Retina (tissue), 1 donor: ENCODE results near the gene WDR53.
"Not testable (repeated sequence)": the region's sequence is repeated elsewhere in the genome, so short reads cannot be mapped to it uniquely, and the experiment has no call there.

Experiments
- DNase-seq: peaks from one replicate; pipeline ENCODE4 v3.0.0-alpha.2; 2016

The WDR53 gene

DNA sequence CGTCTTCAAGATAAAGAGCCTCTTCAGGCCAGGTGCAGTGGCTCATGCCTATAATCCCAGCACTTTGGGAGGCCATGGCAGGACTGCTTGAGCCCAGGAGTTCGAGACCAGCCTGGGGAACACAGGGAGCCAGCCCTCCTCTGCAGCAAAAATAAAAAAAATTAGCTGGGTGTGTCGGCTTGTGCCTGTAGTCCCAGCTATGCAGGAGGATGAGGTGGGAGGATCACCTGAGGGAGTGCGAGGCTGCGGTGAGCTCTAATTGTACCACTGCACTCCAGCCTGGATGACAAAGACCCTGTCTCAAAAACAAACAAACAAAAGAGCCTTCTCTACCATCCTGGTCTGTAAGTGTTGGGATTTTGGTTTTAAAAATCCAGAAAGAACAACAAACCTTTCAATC lies 11.1 kb downstream of the WDR53 start:
- no peak for DNase-seq

DNA sequence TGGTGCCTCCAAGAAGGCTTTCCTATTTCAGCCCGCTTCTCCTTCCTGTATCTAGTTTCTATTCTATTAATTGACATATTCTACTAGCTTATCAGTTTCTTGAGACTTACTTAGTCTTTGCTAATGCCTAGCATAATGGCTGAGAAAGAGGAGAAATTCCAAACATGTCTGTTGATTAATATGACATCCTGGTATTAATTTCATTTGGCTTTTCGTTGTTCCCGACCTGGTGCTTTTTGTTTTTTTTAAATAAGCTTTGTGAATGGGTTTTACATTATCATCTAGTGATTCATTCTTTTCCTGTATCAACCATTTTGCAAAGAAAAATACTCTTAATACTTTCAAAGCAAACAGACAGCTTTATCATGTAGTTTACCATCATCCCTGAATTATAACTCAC lies 13.1 kb downstream of the WDR53 start:
- DNase-seq, result no peak

DNA sequence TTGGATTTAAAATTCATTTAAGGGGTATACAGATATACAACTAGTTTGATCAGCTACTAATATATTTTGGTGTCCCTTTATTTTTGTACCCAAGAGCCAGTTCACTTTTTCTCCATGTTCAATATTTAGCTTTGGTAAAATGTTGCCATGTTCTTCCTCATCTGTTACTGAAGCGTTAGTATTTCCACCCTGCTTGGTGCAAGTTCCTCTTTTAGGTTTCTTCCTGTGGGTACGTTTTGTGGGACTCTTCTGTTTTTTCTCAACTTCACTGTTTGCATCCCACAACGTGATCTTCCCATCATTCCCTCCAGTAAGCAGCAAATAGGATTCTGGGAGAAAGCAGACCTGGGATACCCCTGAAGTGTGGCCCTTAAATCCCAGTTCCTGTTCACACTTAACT lies 14.1 kb downstream of the WDR53 start:
- no peak for DNase-seq

DNA sequence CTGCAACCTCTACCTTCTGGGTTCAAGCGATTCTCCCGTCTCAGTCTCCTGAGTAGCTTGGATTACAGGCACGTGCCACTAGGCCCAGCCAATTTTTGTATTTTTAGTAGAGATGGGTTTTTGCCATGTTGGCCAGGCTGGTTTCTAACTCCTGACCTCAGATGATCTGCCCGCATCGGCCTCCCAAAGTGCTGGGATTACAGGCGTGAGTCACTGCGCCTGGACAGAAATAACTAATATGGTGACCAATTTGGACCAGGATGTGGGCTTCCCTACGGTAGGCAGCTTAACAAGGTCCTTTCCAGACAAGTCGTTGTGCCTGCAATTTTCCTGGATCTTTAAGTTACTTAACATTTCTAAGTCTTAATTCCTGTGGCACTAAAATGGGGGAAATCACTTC lies 14.8 kb downstream of the WDR53 start:
- no peak for DNase-seq

DNA sequence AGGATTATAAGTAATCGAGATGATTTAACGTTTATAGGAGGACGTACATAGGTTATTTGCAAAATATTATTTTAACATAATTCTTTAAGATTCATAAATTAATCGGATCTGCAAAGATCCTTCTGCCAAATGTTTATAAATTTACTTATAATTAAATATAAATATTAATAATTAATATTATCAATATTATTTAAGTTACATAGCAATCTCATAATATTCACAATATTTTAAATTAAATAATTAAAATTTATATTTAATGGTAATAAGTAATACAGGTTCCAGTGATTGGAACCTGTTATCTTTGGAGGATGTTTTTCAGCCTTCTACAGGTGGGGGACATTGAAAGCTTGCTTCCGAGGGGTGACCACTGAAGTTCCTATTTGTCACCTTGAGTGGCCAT lies 16.1 kb downstream of the WDR53 start:
- no peak for DNase-seq

DNA sequence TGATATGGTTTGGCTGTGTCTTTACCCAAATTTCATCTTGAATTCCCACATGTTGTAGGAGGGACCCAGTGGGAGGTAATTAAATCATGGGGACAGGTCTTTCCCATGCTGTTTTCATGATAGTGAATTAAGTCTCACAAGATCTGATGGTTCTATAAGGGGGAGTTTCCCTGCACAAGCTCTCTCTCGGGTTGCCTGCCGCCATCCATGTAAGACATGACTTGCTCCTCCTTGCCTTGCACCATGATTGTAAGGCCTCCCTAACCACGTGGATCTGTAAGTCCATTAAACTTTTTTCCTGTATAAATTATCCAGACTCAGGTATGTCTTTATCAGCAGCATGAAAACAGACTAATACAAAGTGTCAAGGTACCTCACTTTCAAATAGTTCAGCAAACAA lies 18.2 kb downstream of the WDR53 start:
- not testable (repeated sequence) for DNase-seq

DNA sequence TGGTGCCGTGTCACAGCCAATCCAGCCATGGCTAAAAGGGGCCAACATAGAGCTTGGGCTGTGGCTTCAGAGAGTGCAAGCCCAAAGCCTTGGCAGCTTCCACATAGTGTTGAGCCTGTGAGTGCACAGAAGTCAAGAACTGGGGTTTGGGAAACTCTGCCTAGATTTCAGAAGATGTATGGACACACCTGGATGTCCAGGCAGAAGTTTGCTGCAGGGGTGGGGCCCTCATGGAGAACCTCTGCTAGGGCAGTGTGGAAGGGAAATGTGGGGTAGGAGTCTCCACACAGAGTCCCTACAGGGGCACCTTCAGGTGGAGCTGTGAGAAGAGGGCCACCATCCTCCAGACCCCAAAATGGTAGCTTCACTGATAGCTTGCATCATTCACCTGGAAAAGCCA lies 19.0 kb downstream of the WDR53 start:
- DNase-seq, result not testable (repeated sequence)

DNA sequence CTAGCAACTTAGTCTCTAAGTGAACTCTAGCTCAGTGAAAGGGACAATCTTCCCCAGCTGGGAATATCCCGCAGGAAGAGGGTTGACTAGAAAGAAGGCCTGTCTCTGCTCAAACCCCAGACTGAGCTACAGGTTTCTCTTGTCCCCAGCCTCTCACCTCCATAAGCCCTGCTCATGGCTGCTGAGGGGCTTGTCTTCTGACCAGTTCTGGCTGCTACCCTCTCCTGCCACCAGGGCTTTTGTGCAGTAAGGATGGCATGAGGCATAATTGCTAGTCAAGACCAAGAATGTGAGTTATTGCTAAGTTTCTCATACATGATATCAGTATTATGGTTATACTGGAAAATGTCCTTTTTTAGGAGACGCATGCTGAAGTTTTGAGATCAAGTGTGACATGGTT lies 21.3 kb downstream of the WDR53 start:
- DNase-seq, result no peak

DNA sequence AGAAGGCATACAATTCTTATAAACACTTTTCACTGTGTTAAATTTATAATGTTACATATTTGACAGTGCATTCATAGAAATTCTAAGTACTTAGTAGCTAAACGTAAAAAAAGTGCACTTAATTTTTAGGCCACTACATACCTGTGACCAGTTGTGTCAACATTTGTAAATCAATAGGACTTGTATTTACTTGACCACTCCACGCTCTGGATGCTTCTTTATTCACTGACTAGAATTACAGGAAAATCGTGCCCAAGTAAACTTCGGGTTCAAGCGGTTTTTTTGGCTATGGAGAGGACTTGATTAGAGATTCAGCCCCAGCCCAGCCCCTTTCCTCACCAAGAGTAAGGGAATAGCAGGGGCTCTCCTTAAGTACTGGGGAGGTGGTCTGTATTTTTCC lies 21.8 kb downstream of the WDR53 start:
- no peak for DNase-seq

DNA sequence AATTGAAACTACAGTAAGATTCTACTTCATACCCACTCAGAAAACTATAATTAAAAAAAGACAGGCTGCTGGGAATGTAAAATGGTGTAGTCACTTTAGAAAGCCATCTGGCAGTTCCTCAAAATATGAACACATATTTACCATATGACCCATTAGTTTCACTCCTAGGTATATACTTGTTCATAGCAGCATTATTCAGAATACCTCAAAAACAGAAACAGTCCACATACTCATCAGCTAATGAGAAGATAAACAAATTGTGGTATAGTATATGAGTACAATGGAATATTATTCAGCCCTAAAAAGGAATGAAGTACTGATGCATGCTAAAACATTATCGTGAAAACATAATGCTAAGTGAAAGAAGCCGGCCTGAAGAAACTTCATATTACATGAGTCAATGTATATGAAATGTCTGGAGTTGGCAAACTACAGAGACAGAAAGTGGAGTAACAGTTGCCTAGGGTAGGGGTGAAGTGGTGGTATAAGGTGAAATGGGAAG lies 23.8 kb downstream of the WDR53 start:
- DNase-seq, result no peak

DNA sequence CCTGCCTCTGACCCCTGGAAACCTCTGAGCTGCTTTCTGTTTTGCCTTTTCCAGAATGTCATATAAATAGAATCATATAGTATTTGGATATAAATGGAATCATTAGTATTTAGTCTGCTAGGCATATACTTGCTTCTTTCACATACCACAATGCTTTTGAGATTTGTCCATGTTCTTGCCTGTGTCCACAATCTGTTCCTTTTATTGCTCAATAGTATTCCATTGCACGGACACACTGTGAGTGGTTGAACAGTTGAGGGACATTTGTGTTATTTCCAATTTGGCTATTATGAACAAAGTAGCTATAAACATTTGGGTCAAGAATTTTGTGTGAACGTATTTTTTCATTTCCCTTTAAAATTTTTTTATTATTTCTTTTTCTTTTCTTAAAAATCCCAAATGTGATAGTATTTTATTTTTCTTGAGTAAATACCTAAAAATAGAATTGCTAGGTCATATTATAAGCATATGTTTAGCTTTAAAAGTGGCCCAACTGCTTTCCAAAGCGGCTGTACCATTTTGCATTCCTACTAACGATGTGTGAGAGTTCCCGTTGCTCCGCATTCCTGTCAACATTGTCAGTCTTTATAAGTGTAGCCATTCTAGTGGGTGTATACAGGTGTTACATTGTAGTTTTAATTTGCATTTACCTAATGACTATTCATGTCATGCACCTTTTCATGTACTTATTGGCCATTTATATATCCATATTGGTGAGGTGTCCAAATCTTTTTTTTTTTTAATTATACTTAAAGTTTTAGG lies 26.5 kb downstream of the WDR53 start:
- DNase-seq, result no peak

DNA sequence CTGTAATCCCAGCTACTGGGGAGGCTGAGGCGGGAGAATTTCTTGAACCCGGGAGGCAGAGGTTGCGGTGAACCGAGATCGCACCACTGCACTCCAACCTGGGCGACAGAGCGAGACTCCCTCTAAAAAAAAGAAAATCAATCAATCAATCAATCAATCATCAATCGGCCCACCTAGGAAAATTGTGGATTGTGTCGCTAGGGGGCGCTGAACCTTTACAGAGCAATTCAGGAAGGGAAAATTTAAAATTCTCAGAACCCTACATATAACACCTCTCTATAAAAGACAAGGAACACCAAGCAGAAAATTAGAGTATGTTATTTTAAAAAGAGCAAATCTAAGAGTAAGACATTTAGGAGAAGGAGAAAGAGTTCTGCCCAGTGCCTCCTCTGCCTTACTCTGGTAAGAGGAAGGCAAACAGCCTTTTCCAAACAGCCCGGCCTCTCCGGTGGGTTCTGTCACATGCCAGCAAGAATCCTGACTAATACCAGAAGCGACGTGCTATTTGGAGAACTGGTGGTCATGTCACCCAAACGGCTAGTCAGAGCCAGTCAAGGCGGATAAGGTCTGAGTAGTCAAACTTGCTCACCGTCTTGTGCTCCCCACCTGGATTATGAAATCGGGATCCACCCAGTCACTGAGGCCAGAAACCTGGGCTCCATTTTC lies 30.9 kb downstream of the WDR53 start:
- DNase-seq, result peak; percentile 26

DNA sequence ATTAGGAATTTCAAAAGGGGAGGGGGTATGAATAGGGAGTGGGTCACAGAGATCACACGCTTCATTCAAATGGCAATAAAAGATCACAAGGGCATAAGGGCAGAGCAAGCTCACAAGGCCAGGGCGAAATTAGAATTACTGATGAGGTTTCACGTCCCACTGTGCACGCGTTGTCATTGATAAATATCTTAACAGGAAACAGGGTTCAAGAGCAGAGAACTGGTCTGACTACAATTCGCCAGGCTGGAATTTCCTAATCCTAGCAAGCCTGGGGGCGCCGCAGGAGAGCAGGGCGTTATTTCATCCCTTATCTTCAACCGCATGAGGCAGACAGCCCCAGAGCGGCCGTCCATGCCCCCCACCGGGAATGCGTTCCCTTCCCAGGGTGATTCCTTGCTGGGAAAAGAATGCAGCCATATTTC lies 35.1 kb downstream of the WDR53 start:
- DNase-seq, result no peak

DNA sequence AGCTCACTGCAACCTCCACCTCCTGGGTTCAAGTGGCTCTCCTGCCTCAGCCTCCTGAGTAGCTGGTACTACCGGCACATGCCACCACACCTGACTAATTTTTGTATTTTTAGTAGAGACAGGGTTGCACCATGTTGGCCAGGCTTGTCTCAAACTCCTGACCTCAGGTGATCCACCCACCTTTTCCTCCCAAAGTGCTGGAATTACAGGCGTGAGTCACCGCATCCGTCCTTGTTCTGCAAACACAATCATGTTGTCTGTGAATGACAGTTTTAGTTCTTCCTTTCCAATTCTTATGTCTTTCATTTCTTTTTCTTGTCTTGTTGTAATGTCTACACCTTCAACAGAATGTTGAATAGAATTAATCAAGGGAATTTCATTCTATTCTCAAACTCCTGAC lies 36.9 kb downstream of the WDR53 start:
- DNase-seq, result no peak

DNA sequence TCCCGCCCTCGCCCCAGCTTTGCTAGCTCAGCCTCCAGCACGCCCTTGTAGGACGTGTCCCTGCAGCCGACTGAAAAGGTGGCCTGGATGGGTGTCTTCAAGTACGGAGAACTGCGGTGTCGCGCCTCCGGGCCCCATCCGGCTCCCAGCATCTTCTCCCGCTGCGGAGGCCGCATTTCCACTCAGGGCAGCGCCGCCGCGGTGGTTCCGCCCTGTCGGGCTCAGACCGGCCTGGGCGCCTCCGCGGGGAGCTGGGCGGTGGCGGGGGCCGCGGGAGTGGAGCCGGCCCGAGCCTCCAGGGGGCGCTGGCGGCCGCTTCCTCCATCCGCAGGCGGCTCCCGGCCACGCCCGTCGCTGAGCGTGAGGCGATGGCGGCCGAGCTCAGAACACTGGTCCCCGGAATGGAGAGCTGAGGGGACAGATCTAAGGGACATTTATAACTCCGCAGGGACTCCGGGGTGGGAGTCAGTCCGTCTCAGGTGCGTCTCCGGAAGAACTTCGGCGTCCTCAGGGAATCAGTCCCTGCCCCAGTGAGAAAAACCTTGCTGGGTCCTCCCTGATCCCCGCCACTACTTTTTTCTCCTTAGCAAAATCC lies 39.6 kb downstream of the WDR53 start:
- DNase-seq, result peak; percentile 92

DNA sequence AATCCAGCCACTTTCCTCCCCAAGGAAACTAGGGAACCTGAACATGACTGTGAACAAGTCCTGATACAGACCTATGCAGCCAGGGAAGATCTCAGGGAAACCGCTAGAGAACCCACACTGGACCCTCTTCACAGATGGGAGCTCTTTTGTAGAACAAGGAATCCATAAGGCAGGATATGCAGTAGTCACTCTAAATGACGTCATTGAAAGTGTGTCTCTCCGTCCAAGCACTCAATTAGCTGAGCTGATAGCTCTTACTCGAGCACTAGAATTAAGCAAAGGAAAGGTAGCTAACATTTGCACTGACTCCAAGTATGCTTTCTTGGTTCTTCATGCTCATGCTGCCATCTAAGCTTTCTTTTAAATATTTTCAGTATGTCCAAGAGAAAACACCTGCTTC lies 43.2 kb downstream of the WDR53 start:
- no peak for DNase-seq

DNA sequence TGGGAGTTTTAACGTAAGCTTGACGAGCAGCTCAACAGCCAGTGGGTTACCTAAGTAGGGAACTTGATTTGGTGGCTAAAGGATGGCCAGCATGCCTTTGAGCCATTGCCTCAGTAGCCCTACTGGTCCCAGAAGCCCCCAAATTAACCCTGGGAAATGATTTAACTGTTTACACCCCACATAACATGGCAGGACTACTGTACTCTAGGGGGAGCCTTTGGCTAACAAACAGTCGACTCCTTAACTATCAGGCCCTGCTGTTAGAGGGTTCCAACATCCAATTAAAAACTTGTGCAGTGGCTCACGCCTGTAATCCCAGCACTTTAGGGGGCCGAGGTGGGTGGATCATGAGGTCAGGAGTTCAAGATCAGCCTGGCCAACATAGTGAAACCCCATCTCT lies 43.8 kb downstream of the WDR53 start:
- no peak for DNase-seq

DNA sequence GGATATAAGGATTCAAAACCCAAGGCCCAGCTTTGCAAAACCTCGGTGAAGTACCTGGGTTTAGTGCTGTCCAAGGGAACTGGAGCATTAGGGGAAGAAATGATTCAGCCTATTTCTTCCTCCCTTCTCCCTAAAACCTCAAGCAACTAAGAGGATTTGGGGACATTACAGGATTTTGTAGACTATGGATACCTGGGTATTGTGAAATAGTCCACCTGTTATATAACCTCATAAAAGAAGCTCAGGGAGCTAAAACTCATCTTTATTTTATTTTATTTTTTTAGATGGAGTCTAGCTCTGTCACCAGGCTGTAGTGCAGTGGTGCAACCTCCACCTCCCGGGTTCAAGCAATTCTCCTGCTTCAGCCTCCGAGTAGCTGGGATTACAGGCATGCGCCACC lies 44.5 kb downstream of the WDR53 start:
- DNase-seq, result no peak

DNA sequence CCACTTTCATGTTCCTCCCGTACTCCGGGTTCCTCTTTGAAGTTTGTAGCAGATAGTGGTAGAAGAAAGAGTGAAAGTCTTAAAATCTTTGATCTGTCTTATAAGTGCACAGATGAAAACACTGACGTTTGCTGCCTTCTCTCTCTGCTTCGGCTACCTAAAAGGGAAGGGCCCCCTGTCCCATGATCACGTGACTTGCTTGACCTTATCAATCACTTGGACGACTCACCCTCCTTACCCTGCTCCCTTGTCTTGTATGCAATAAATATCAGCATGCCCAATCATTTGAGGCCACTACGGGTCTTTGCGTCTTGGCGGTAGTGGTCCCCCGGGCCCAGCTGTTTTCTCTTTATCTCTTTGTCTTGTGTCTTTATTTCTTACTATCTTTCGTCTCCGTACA lies 47.1 kb downstream of the WDR53 start:
- DNase-seq, result not testable (repeated sequence)

DNA sequence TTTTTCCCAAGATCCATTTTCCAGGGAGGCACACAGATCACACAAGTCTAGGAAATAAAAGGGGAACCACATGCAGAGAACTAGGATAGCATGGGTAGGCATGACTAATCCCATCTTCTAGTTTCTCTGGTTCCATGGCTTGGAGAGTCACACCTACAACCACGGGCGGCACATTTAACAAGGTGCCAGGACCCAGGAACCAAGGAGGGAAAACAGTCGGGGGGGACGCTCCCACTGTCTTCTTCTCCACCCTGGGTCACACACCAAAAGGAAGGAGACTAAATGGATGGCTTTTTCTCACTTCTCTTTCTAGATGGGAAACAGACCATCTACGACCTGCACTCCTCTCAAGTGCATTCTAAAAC lies 48.7 kb downstream of the WDR53 start:
- no peak for DNase-seq

DNA sequence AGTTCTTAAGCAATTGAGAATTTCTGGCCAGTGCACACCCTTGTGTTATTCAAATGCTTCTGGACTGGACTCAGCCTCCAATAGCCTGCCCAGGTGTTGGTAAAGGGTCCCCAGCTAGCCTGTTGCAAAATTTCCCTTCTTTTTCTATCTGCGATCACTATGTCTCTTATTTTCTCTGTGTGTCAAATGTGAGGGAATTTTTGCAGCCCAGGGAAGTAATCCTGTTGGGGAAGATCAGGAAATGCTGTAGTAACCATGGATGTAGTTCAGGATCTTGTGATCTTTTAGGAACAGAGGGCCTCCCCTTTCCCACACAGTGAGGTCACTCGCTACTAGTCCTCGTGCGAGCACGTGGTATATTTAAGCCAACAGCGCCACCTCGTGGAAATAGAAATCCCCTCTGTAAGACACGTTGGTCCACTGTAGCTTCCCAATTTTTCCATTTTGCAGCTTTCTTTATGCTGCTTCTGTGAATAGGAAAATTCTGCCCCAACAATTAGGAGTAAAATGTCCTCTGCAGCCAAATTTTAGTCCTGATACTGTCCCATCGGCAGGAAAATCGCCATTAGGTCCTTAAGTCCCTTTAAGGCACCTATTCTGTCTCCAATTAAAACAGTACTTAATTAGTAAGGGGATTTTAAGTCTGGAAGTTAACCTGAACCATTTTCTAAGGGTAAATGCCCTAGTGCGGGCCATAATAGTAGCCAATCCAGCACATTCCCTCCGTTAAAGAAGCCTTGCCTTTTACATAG lies 49.2 kb downstream of the WDR53 start:
- DNase-seq, result no peak

DNA sequence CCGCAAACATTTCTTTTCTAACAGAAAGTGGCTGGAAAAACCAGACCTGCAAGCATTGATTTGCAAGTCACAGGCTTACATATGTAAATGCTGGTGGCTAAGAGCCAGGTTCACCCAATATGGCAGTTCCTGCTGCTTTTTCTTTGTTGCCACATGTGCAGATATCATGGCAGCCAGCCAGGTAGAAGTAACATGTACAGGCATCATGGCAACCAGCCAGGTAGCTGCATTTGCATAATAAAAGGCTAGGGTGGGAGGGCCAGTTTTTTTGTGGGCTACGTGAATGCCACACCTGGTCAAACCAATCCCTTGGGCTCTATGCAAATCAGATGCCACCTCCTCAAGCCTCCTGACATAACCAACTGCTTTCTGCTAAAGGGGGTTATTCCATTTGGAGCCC lies 50.4 kb downstream of the WDR53 start:
- no peak for DNase-seq

DNA sequence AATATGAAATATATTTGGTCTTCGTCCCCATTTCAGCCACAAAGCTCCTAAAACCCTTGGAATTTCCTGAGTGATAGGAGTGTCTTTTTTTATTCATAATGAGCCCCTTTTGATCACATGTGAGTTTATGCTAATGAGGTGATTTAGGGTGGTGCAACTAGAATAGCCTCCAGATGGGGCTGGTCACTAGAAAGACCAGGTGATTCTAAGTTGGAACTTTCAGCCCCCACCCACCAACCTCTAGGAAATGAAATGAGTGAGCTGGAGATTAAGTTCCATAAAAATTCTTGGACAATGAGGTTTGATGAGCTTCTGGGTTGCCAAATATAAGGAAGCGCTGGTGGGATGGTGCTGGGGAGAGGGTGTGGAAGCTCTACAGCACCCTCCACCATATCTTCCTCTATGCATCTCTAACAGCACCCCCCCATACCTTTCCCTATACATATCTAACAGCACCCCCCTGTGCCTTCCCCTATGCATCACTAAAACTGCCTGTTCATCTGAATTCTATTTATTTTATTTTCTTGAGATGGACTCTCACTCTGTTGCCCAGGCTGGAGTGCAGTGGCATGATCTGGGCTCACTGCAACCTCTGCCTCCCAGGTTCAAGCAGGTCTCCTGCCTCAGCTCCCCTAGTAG lies 51.1 kb downstream of the WDR53 start:
- no peak for DNase-seq
